Heart right ventricle (tissue), 16 donors: Measurements from ENCODE around the gene LRP1. TPM values are rescaled to one million over a fixed set of nuclear protein-coding genes. Genes with fewer than 3 reads are reported as not detected.

Experiments used
- ATAC-seq, 8 donors: fragments of 200-7000 bp; cut with Tn5 transposase; one replicate each; pipeline ENCODE4 v1.9.1; 2020; ENCODE audit warnings: mild to moderate bottlenecking in 8 of 8, moderate library complexity in 8 of 8, moderate number of reproducible peaks in 1 of 8
- DNase-seq, 2 donors: peaks; one replicate each; pipeline ENCODE4 v3.0.0-alpha.2; 2020
- H3K27ac ChIP-seq, 10 donors: fragments of 200-600 bp; sonication (generic) in 2 of 10; one replicate each; pipeline versions ENCODE4 v1.5.0 to v1.8.0; 2020 to 2022; ENCODE audit warnings: mild to moderate bottlenecking in 3 of 10
- H3K27me3 ChIP-seq, 7 donors: fragments of 200-600 bp; one replicate each; pipeline ENCODE4 v1.8.0; 2021 to 2022; ENCODE audit warnings: mild to moderate bottlenecking in 2 of 7
- H3K36me3 ChIP-seq, 9 donors: fragments of 200-600 bp; sonication (generic) in 1 of 9; one replicate each; pipeline versions ENCODE4 v1.5.0 to v1.8.0; 2020 to 2022; ENCODE audit warnings: mild to moderate bottlenecking in 2 of 9
- H3K4me1 ChIP-seq, 9 donors: fragments of 200-600 bp; sonication (generic) in 1 of 9; one replicate each; pipeline versions ENCODE4 v1.5.0 to v1.8.0; 2020 to 2022; ENCODE audit warnings: mild to moderate bottlenecking in 4 of 9
- H3K4me3 ChIP-seq, 10 donors: fragments of 200-600 bp; sonication (generic) in 2 of 10; one replicate each; pipeline versions ENCODE4 v1.5.0 to v1.8.0; 2020 to 2022; ENCODE audit warnings: mild to moderate bottlenecking in 7 of 10, moderate library complexity in 2 of 10
- H3K9me3 ChIP-seq, 11 donors: fragments of 200-600 bp in 10 of 11; sonication (generic) in 2 of 11; one replicate each; pipeline versions ENCODE4 v1.5.0 to v1.8.0; 2013 to 2022; ENCODE audit warnings: mild to moderate bottlenecking in 2 of 11, control low read depth in 1 of 11, moderate library complexity in 1 of 11
- WGBS, 2 donors: extraction: QIAGEN DNeasy Blood & Tissue Kit; methylation state at CpG; one replicate each; pipeline ENCODE4 v1.1.7; 2013; ENCODE audit warnings: inconsistent platforms in 1 of 2; 5-methylcytosine and 5-hydroxymethylcytosine counted together
- intact Hi-C, 10 donors: fragments of 100-400 bp; cut with DNase I; formaldehyde crosslinking; loops; one replicate each; pipeline versions ENCODE4 v1.11.1 to v1.14.2; 2022
- polyA plus RNA-seq, 2 donors: library from polyadenylated mRNA; stranded (reverse); fragments of 200-250 nt; gene quantifications; one replicate each; pipeline ENCODE4 v1.2.3, GENCODE V29; 2013
- total RNA-seq, 10 donors: library from RNA; stranded (reverse); fragmentation: NEBNext Ultra II Directional in 3 of 10; extraction: Animal tissue kit (Norgen Biotek cat#: 25700) in 3 of 10; gene quantifications; one replicate each; pipeline versions ENCODE4 v1.2.1 to v1.2.4, GENCODE V29; 2021 to 2023
- TF ChIP-seq, protein P1 (sequence below), 9 donors: fragments of 200-600 bp; sonication (generic) in 2 of 9; IDR thresholded peaks; one replicate each; pipeline versions ENCODE4 v1.5.0 to v1.8.0; 2021 to 2022; ENCODE audit warnings: antibody characterized with exemption in 9 of 9, mild to moderate bottlenecking in 5 of 9, moderate library complexity in 1 of 9
- donor health status: Arrhythmogenic right ventricular cardiomyopathy.
- donor health status: ischemic (EF 13 %, LVEDD 7.1; RV severe dilation, severe dysfunction).
- donor health status: healthy with polysubstance abuse.
- donor health status: DM: no; HTN: yes; CAD: no.
- donor health status: DM: no; HTN: no; CAD: no.
- donor health status: ischemic (EF 25% LVEDD 6.9; RV normal size, moderate dysfunction).
- donor health status: ischemic (EF 25% LVEDD 5.7; RV mildly dilated, moderate dysfunction).
- donor health status: healthy.
- donor health status: DM: yes; HTN: yes; CAD: no.
- donor health status: Ischemic cardiomyopathy.
- donor health status: ischemic (EF 35%, LVEDD 5.7; RV mildly dilated, moderate dysfunction).
- donor health status: nonischemic (EF 11% LVEDD 7.7; RV severe dilation, severe dysfunction).
- donor health status: DM: yes; HTN: yes; CAD: no.
- donor health status: PGD.
- donor health status: ischemic (EF 29% LVEDD 5.4; RV normal size, mild dysfunction).
- donor health status: nonischemic (EF 23%, LVEDD 6.1; RV moderate dilation, normal function).

The LRP1 gene
- total and polyA plus RNA-seq, 12 donors: 46.3 to 259 (median 69.3) TPM

DNA sequence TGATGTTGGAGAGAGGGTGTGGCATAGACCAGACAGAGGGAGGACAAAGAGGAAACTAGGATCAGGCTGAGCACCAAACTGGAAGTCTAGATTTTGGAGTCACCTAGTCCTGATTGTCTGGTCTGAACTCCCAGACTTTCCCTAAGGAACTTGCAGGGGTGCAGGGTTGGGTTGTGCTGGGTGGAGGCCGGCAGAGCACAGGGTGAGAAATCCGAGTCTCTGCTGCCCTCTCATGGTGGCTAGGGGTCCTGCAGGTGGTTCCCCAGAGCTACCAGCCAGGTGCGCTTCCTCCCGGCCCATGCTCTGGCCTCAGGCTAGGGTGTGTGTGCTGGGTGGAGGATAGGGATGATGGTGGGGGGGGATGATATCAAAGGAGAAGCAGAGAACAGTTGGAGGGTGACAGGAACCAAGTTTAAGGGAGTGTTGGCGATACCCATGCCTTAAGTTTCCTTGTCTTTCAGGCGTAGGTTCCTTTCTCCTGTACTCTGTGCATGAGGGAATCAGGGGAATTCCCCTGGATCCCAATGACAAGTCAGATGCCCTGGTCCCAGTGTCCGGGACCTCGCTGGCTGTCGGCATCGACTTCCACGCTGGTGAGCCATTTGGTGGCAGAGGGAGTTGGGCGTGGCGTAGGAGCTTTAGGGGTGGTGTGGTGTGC is 54.8 kb downstream of the LRP1 start:
- peak; percentile 64 to 75 for DNase-seq
- H3K4me1 ChIP-seq: peaks cover 0 to 4% (median 0%) of the 10 kb centered on the region in 9 donors
- H3K4me3 ChIP-seq: no peak overlapping the region
- 62 to 67% methylated on average over 13 of the region's 13 CpGs for WGBS, 2 donors
- H3K36me3 ChIP-seq: peaks cover 0 to 100% (median 52%) of the 10 kb centered on the region in 9 donors
- TF ChIP-seq, protein P1, sequence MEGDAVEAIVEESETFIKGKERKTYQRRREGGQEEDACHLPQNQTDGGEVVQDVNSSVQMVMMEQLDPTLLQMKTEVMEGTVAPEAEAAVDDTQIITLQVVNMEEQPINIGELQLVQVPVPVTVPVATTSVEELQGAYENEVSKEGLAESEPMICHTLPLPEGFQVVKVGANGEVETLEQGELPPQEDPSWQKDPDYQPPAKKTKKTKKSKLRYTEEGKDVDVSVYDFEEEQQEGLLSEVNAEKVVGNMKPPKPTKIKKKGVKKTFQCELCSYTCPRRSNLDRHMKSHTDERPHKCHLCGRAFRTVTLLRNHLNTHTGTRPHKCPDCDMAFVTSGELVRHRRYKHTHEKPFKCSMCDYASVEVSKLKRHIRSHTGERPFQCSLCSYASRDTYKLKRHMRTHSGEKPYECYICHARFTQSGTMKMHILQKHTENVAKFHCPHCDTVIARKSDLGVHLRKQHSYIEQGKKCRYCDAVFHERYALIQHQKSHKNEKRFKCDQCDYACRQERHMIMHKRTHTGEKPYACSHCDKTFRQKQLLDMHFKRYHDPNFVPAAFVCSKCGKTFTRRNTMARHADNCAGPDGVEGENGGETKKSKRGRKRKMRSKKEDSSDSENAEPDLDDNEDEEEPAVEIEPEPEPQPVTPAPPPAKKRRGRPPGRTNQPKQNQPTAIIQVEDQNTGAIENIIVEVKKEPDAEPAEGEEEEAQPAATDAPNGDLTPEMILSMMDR (IDR thresholded peaks at IDR 0.05): peak; percentile 61 to 94 (median 87)
- intact Hi-C loops: loop anchor here (1.0 to 10.0 kb wide), 6 partner anchors 58 to 118 kb away; no protein-coding TSS in a partner anchor
- ATAC-seq: peak; percentile 61 to 84 (median 78)
- H3K27me3 ChIP-seq: no peaks in the 10 kb centered on the region
- H3K9me3 ChIP-seq: no peaks in the 10 kb centered on the region
- H3K27ac ChIP-seq: no peak overlapping the region

DNA sequence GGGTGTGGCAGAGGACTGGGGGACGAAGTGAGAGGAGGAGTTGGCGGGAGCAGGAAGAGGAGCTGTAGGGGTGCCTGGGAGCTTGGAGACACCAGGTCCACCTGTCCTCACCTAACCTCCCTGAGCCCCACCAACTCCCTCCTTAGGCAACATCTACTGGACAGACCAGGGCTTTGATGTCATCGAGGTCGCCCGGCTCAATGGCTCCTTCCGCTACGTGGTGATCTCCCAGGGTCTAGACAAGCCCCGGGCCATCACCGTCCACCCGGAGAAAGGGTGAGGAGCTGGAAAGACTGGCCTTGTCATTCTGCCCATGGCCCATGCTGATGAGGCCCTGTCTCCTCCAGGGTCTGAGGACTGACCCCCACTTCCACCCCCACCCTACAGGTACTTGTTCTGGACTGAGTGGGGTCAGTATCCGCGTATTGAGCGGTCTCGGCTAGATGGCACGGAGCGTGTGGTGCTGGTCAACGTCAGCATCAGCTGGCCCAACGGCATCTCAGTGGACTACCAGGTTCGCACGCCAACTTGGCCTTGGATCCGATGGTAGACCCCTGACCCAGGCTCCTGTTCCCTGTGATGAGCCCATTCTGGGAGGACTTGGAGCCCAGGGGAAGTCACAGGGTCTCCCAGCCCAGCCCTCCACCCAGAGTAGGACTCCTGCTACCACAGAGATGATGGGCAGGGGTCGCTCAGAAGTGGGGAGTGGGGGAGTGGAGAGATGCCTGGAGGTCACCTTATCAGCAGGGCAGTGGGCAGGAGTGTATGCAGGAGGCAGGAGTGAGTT is 55.8 kb downstream of the LRP1 start:
- no peak overlapping the region for H3K27ac ChIP-seq
- no peak overlapping the region for H3K4me3 ChIP-seq
- peaks cover 0 to 100% (median 48%) of the 10 kb centered on the region in 9 donors for H3K36me3 ChIP-seq
- intact Hi-C loops: loop anchor here (1.0 to 10.0 kb wide), 6 partner anchors 59 to 119 kb away; no protein-coding TSS in a partner anchor
- WGBS, 2 donors: 95% methylated on average over 21 to 22 of the region's 22 CpGs
- ATAC-seq: no peak
- no peak for DNase-seq
- H3K9me3 ChIP-seq: no peaks in the 10 kb centered on the region
- H3K4me1 ChIP-seq: peaks cover 0 to 4% (median 0%) of the 10 kb centered on the region in 9 donors
- no peaks in the 10 kb centered on the region for H3K27me3 ChIP-seq
- TF ChIP-seq, protein P1 (IDR thresholded peaks at IDR 0.05): no peak

DNA sequence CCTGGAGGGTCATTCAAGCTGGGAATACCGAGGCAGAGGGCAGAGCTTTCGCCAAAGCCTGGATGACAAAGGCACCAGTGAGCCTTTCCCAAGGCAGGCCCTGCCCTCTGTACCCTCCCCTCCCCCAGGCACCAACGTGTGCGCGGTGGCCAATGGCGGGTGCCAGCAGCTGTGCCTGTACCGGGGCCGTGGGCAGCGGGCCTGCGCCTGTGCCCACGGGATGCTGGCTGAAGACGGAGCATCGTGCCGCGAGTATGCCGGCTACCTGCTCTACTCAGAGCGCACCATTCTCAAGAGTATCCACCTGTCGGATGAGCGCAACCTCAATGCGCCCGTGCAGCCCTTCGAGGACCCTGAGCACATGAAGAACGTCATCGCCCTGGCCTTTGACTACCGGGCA is 57.1 kb downstream of the LRP1 start:
- Histone ChIP-seq H3K9me3 (no peaks in the 10 kb centered on the region), H3K27ac (no peak overlapping the region), H3K36me3 (peaks cover 0 to 100% (median 40%) of the 10 kb centered on the region in 9 donors), H3K4me3 (no peak overlapping the region), H3K4me1 (peaks cover 0 to 14% (median 8%) of the 10 kb centered on the region in 9 donors), H3K27me3 (no peaks in the 10 kb centered on the region)
- TF ChIP-seq, protein P1 (IDR thresholded peaks at IDR 0.05): no peak
- 92% methylated on average over 21 to 25 of the region's 25 CpGs for WGBS, 2 donors
- DNase-seq (no peak), ATAC-seq (no peak)
- intact Hi-C loops: loop anchor here in 4 of 10 donors (2.0 to 10.0 kb wide), 3 partner anchors 61 to 121 kb away; no protein-coding TSS in a partner anchor

DNA sequence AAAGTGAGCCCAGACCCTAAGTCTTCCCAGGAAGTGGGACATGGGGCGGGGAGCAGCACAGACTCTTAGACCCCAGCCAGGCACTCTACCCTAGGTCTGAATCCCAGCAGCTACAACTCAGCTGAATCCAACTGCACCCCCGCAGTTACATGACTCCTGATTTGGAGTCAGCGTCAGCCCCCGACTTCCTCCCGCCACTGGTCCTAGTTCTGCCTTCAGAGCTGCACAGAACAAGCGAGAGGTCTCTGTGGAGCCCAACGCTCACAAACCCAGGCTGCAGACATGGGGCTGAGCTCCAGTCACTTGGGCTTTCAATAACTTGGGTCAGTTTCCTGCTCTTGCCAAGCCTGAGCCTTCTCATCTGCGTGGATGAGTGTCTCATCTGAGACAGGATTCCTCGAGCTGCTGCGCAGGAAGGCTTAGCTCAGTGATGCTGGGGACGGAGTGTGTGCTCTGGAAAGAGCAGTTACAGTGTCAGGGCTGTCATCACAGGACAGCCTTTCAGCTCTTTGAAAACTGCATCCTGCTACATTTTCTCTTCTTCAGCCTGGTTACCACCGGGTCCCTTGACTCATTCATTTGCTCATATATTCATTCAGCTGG is 57.7 kb downstream of the LRP1 start:
- Histone ChIP-seq H3K9me3 (no peaks in the 10 kb centered on the region), H3K27ac (no peak overlapping the region), H3K27me3 (no peaks in the 10 kb centered on the region), H3K4me1 (peaks cover 0 to 19% (median 11%) of the 10 kb centered on the region in 9 donors), H3K4me3 (no peak overlapping the region), H3K36me3 (peaks cover 0 to 100% (median 46%) of the 10 kb centered on the region in 9 donors)
- WGBS, 2 donors: 84 to 90% methylated on average over 12 of the region's 12 CpGs
- no peak for ATAC-seq
- TF ChIP-seq, protein P1 (IDR thresholded peaks at IDR 0.05): no peak
- intact Hi-C loops: loop anchor here in 4 of 10 donors (2.0 to 10.0 kb wide), 3 partner anchors 61 to 121 kb away; no protein-coding TSS in a partner anchor
- DNase-seq: no peak
